Astrocyte (in vitro differentiated cells and primary cell): ENCODE data around the gene TET2. TPM values are rescaled to one million over a fixed set of nuclear protein-coding genes. Genes with fewer than 3 reads are reported as not detected.
A peak's percentile ranks its signal among the peaks of the same experiment; 100 is the strongest.

ENCODE experiments used
- DNase-seq: peaks from one replicate; pipeline ENCODE4 v3.0.0-alpha.2; 2010; ENCODE audit warnings: low read depth
- FAIRE-seq: peaks from 2 replicates; lab custom pipeline; 2011; peaks lifted over from hg19 to GRCh38; lab: Jason Lieb, UNC
- H2AFZ ChIP-seq: 2 replicates; pipeline ENCODE4 v1.6.0; 2012; ENCODE audit warnings: low read depth, low read length, inconsistent platforms
- H3K27ac ChIP-seq: 2 replicates; pipeline ENCODE4 v1.5.1; 2011; ENCODE audit warnings: low read depth, low read length, inconsistent platforms
- H3K27me3 ChIP-seq: 2 replicates; pipeline ENCODE4 v1.6.0; 2011; ENCODE audit warnings: low read length, inconsistent platforms; ENCODE audit not compliant: insufficient read depth
- H3K36me3 ChIP-seq: 2 replicates; pipeline ENCODE4 v1.5.1; 2011; ENCODE audit warnings: low read length, inconsistent platforms; ENCODE audit not compliant: insufficient read depth
- H3K4me1 ChIP-seq: 2 replicates; pipeline ENCODE4 v1.5.1; 2011; ENCODE audit warnings: low read length, inconsistent platforms; ENCODE audit not compliant: insufficient read depth
- H3K4me2 ChIP-seq: 2 replicates; pipeline ENCODE4 v1.6.0; 2012; ENCODE audit warnings: low read length, inconsistent platforms
- H3K4me3 ChIP-seq: 2 replicates; pipeline ENCODE4 v1.5.1; 2011; ENCODE audit warnings: low read depth, mild to moderate bottlenecking, low read length, inconsistent platforms; ENCODE audit not compliant: insufficient read depth
- H3K79me2 ChIP-seq: 2 replicates; pipeline ENCODE4 v1.6.0; 2012; ENCODE audit warnings: mild to moderate bottlenecking, low read length, inconsistent platforms; ENCODE audit not compliant: insufficient read depth
- H3K9ac ChIP-seq: 2 replicates; pipeline ENCODE4 v1.6.0; 2012; ENCODE audit warnings: mild to moderate bottlenecking, low read length, inconsistent platforms
- H3K9me3 ChIP-seq: 2 replicates; pipeline ENCODE4 v1.5.1; 2012; ENCODE audit warnings: low read depth, mild to moderate bottlenecking, low read length, inconsistent platforms; ENCODE audit not compliant: insufficient read depth
- H4K20me1 ChIP-seq: 2 replicates; pipeline ENCODE4 v1.6.0; 2012; ENCODE audit warnings: low read length, inconsistent platforms; ENCODE audit not compliant: insufficient read depth
- H3K27ac Mint-ChIP-seq: one replicate; pipeline ENCODE4 v1.8.0; 2021; ENCODE audit warnings: mild to moderate bottlenecking, mixed read lengths; ENCODE audit not compliant: unreplicated experiment
- H3K27me3 Mint-ChIP-seq: one replicate; pipeline ENCODE4 v1.8.0; 2021; ENCODE audit warnings: low read depth, mixed read lengths; ENCODE audit not compliant: unreplicated experiment
- H3K36me3 Mint-ChIP-seq: one replicate; pipeline ENCODE4 v1.8.0; 2021; ENCODE audit warnings: low read depth, mixed read lengths; ENCODE audit not compliant: unreplicated experiment
- H3K4me1 Mint-ChIP-seq: one replicate; pipeline ENCODE4 v1.8.0; 2021; ENCODE audit warnings: low read depth, mixed read lengths; ENCODE audit not compliant: unreplicated experiment
- H3K4me3 Mint-ChIP-seq: one replicate; pipeline ENCODE4 v1.8.0; 2021; ENCODE audit warnings: mild to moderate bottlenecking, moderate library complexity, mixed read lengths; ENCODE audit not compliant: unreplicated experiment
- H3K9me3 Mint-ChIP-seq: one replicate; pipeline ENCODE4 v1.8.0; 2021; ENCODE audit warnings: mild to moderate bottlenecking, mixed read lengths; ENCODE audit not compliant: unreplicated experiment
- EZH2 ChIP-seq: IDR thresholded peaks from 2 replicates; pipeline ENCODE4 v1.6.1; 2012; ENCODE audit warnings: mild to moderate bottlenecking, low read length, inconsistent platforms; ENCODE audit not compliant: insufficient read depth
- total RNA-seq: library from RNA; stranded (reverse); gene quantifications from 2 replicates; pipeline ENCODE4 v1.2.1, GENCODE V29; 2021
- TF ChIP-seq, protein P1 (sequence below): IDR thresholded peaks from 2 replicates; pipeline ENCODE4 v1.5.1; 2011; ENCODE audit warnings: low read depth, mild to moderate bottlenecking, inconsistent platforms, low read length, moderate library complexity; ENCODE audit not compliant: insufficient read depth

Gene TET2
- total RNA-seq, 1 donor from 2014 or later, result 15.7 TPM

DNA sequence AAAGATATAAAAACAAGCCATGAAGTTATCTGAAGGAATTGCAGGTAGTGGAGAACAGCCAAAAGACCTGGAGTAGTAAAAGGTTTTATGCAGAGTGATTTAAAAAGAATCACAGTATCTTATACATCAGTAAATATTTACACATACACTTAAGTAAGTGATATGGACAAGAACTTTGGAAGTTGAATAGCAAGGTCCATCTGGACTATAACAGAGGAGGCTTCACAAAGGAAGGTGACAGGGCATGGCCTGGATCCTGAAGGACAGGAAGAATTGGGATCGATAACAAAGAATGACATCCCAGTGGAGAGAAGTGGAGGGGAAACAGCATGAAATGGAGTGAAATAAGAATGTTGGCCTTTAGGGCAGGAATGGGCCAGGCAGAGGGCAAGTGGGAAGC, 46.2 kb downstream of the TET2 start:
- H3K9me3 Mint-ChIP-seq, result peaks cover 1% of the 10 kb centered on the region
- Histone ChIP-seq H3K9me3 (no peaks in the 10 kb centered on the region), H3K36me3 (no peaks in the 10 kb centered on the region), H3K27ac (peak overlapping the region; percentile 1), H3K27me3 (no peaks in the 10 kb centered on the region), H3K4me2 (no peak overlapping the region), H2AFZ (no peak overlapping the region), H3K4me1 (peaks cover 23% of the 10 kb centered on the region), H3K9ac (no peak overlapping the region), H3K79me2 (peaks cover 43% of the 10 kb centered on the region), H4K20me1 (peaks cover under 1% of the 10 kb centered on the region), H3K4me3 (no peak overlapping the region)
- no peak for TF ChIP-seq EZH2
- TF ChIP-seq, protein P1, sequence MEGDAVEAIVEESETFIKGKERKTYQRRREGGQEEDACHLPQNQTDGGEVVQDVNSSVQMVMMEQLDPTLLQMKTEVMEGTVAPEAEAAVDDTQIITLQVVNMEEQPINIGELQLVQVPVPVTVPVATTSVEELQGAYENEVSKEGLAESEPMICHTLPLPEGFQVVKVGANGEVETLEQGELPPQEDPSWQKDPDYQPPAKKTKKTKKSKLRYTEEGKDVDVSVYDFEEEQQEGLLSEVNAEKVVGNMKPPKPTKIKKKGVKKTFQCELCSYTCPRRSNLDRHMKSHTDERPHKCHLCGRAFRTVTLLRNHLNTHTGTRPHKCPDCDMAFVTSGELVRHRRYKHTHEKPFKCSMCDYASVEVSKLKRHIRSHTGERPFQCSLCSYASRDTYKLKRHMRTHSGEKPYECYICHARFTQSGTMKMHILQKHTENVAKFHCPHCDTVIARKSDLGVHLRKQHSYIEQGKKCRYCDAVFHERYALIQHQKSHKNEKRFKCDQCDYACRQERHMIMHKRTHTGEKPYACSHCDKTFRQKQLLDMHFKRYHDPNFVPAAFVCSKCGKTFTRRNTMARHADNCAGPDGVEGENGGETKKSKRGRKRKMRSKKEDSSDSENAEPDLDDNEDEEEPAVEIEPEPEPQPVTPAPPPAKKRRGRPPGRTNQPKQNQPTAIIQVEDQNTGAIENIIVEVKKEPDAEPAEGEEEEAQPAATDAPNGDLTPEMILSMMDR, result no peak
- DNase-seq (no peak), FAIRE-seq (no peak)
- peak overlapping the region; percentile 34 for H3K4me3 Mint-ChIP-seq
- H3K4me1 Mint-ChIP-seq, result peaks cover 48% of the 10 kb centered on the region
- peaks cover 2% of the 10 kb centered on the region for H3K36me3 Mint-ChIP-seq
- peak overlapping the region; percentile 85 for H3K27ac Mint-ChIP-seq
- no peaks in the 10 kb centered on the region for H3K27me3 Mint-ChIP-seq

DNA sequence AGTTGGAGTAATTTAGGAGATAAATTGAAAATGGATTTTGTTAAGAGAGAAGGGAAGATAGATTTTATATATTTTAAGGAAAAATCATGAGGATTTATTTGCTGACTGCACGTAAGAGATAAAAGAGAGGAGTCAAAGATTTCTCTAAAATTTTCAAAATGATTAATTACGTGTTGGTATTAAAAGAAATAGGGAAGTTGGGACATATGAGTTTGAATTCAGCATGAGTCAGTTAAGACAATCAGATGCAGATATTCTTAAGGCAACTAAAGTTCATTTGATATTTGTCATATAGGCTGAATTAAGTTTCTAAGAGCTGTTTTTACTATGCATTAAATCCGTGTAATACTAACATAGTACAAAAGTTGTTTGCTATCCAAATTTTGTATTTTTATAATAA, 46.9 kb downstream of the TET2 start:
- Mint-ChIP-seq H3K27ac (no peak overlapping the region), H3K4me3 (no peak overlapping the region), H3K36me3 (peaks cover 2% of the 10 kb centered on the region), H3K27me3 (no peaks in the 10 kb centered on the region), H3K9me3 (peaks cover 1% of the 10 kb centered on the region), H3K4me1 (peaks cover 48% of the 10 kb centered on the region)
- peaks cover 23% of the 10 kb centered on the region for H3K4me1 ChIP-seq
- H3K9ac ChIP-seq, result no peak overlapping the region
- H4K20me1 ChIP-seq, result no peaks in the 10 kb centered on the region
- H3K36me3 ChIP-seq, result no peaks in the 10 kb centered on the region
- H3K27me3 ChIP-seq, result no peaks in the 10 kb centered on the region
- FAIRE-seq (no peak), DNase-seq (no peak)
- H3K4me3 ChIP-seq, result no peak overlapping the region
- peaks cover 37% of the 10 kb centered on the region for H3K79me2 ChIP-seq
- no peak overlapping the region for H2AFZ ChIP-seq
- no peak for TF ChIP-seq EZH2
- no peaks in the 10 kb centered on the region for H3K9me3 ChIP-seq
- H3K27ac ChIP-seq, result peak overlapping the region; percentile 72
- no peak overlapping the region for H3K4me2 ChIP-seq

DNA sequence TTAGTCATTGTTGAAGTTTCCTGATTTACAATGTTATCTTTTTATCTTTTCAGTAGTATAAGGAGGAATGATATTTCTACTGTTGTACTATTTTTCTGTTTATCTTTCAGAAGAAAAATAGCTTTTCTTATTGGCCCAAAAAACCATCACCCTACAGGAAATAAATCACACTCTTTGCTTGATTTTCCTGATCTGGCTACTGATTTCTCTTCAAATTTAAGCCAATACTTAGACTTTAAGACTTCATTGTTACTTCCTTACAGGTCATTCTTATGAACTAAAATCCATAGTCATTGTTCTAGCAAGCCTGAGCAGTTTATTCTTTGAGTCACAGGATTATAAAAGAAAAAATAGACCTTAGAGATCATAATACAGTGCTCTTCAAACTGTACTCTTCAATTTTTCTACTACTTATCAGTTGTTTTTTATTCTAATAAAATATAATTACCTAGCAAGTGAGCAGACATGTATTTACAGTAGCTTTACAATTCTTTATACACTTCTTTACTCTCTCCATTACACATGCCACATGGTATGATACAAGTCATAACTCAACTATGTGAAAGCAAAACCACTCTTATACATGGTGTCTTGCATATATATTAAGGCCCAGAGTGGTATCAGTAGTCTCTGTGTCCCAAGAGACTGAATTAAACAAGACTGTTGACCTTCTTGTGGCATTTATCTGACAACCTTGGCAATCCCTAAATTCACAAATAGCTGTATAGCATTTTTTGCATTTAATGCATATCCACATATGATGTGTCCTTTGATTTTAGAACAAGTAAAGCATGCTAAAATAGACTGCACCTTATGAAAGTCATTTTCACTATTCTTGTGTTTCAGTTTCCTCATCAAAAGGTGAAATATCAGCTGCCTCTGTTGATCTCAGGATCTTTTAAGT, 47.9 kb downstream of the TET2 start:
- Histone ChIP-seq H3K27me3 (no peaks in the 10 kb centered on the region), H3K27ac (peak overlapping the region; percentile 72), H3K9me3 (no peaks in the 10 kb centered on the region), H3K4me3 (no peak overlapping the region), H3K36me3 (no peaks in the 10 kb centered on the region), H2AFZ (no peak overlapping the region), H3K79me2 (peaks cover 33% of the 10 kb centered on the region), H3K4me1 (peaks cover 23% of the 10 kb centered on the region), H3K9ac (peak overlapping the region; percentile 29), H3K4me2 (peak overlapping the region; percentile 45), H4K20me1 (no peaks in the 10 kb centered on the region)
- DNase-seq, result peak; percentile 63
- no peaks in the 10 kb centered on the region for H3K27me3 Mint-ChIP-seq
- peaks cover 56% of the 10 kb centered on the region for H3K4me1 Mint-ChIP-seq
- peak; percentile 41 for FAIRE-seq
- H3K9me3 Mint-ChIP-seq, result peaks cover 1% of the 10 kb centered on the region
- no peak for TF ChIP-seq EZH2
- TF ChIP-seq, protein P1, result no peak
- H3K27ac Mint-ChIP-seq, result peak overlapping the region; percentile 89
- peak overlapping the region; percentile 17 for H3K4me3 Mint-ChIP-seq
- peaks cover 3% of the 10 kb centered on the region for H3K36me3 Mint-ChIP-seq
